RKO (cell line): ENCODE data around the gene KLK4.

Experiments used
- DNase-seq: peaks from one replicate; pipeline ENCODE4 v3.0.0-alpha.2; 2016; ENCODE audit warnings: low spot score

Gene KLK4

DNA sequence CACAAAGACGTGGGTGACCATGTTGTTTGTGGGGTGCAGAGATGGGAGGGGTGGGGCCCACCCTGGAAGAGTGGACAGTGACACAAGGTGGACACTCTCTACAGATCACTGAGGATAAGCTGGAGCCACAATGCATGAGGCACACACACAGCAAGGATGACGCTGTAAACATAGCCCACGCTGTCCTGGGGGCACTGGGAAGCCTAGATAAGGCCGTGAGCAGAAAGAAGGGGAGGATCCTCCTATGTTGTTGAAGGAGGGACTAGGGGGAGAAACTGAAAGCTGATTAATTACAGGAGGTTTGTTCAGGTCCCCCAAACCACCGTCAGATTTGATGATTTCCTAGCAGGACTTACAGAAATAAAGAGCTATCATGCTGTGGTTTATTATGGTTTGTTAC, 32.3 kb downstream of the KLK4 start:
- DNase-seq, result no peak

DNA sequence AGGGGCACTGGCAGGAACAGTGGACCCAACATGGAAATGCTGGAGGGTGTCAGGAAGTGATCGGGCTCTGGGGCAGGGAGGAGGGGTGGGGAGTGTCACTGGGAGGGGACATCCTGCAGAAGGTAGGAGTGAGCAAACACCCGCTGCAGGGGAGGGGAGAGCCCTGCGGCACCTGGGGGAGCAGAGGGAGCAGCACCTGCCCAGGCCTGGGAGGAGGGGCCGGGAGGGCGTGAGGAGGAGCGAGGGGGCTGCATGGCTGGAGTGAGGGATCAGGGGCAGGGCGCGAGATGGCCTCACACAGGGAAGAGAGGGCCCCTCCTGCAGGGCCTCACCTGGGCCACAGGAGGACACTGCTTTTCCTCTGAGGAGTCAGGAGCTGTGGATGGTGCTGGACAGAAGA, 33.9 kb downstream of the KLK4 start:
- DNase-seq, result no peak

DNA sequence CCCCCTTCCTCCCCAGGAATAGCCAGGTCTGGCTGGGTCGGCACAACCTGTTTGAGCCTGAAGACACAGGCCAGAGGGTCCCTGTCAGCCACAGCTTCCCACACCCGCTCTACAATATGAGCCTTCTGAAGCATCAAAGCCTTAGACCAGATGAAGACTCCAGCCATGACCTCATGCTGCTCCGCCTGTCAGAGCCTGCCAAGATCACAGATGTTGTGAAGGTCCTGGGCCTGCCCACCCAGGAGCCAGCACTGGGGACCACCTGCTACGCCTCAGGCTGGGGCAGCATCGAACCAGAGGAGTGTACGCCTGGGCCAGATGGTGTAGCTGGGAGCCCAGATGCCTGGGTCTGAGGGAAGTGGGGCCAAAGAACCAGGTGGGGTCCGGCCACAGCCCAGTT, 34.7 kb downstream of the KLK4 start:
- no peak for DNase-seq

DNA sequence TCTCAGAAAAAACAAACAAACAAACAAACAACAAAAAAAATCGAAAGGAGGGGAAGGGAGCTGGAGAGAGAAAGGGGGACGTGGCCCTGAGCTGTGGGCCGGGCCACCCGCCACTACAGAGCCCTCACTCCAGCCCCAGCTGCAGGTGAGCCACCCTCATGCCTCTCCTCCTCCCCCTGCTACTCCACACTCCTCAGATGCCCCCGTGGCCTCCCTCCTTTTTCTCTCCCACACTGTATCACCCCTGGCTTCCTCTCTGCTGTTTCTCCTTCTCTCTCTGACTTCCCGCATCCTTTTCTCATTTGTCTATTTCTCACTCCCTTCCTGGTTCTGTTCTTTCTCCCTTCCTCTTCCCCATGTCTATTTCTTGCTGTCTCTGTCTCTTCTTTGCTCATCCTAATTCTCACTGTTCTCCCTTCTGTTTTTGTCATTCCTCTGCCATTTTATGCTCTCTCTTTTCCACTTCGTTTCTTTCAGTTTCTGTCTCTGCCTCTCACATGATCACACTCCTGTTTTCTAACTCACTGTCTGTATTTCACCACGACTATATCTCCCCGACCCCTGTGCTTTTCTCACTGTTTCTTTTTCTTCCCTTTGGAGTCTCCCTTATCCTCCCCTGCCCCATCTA, 35.3 kb downstream of the KLK4 start:
- no peak for DNase-seq

DNA sequence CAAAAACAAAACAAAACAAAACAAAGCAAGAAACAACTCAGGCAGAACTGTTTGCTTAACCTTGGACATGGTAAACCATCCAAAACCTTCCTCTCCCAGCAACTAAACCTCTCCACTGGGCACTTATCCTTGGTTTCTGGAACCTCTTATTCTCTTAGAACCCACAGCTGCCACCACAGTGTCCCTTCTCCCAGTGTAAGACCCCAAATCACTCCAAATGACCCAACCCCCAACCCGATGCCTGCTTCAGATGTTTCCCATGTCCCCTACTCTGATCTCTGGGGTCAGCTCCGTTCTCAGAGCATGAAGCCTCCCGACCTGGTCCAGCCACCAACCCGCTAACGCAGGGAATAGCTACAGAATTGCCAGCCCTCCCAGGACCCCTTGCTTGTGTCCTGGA, 37.0 kb downstream of the KLK4 start:
- no peak for DNase-seq

DNA sequence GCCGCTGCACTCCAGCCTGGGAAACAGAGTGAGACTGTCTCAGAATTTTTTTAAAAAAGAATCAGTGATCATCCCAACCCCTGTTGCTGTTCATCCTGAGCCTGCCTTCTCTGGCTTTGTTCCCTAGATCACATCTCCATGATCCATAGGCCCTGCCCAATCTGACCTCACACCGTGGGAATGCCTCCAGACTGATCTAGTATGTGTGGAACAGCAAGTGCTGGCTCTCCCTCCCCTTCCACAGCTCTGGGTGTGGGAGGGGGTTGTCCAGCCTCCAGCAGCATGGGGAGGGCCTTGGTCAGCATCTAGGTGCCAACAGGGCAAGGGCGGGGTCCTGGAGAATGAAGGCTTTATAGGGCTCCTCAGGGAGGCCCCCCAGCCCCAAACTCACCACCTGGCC, 38.1 kb downstream of the KLK4 start, which contains the start of gene KLK2:
Gene KLK2, plus strand, starts transcription at position 384 of the 400 bp plus-strand sequence. CDS start 35 bp downstream, outside the sequence.
- no peak for DNase-seq

DNA sequence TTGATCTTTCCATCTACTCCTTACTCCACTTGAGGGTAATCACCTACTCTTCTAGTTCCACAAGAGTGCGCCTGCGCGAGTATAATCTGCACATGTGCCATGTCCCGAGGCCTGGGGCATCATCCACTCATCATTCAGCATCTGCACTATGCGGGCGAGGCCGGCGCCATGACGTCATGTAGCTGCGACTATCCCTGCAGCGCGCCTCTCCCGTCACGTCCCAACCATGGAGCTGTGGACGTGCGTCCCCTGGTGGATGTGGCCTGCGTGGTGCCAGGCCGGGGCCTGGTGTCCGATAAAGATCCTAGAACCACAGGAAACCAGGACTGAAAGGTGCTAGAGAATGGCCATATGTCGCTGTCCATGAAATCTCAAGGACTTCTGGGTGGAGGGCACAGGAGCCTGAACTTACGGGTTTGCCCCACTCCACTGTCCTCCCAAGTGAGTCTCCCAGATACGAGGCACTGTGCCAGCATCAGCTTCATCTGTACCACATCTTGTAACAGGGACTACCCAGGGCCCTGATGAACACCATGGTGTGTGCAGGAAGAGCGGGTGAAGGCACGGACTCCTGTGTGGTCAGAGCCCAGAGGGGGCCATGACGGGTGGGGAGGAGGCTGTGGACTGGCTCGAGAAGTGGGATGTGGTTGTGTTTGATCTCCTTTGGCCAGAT, 40.6 kb downstream of the KLK4 start:
- DNase-seq, result no peak

DNA sequence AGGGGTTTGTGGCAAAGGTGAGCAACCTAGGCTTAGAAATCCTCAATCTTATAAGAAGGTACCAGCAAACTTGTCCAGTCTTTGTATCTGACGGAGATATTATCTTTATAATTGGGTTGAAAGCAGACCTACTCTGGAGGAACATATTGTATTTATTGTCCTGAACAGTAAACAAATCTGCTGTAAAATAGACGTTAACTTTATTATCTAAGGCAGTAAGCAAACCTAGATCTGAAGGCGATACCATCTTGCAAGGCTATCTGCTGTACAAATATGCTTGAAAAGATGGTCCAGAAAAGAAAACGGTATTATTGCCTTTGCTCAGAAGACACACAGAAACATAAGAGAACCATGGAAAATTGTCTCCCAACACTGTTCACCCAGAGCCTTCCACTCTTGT, 41.7 kb downstream of the KLK4 start:
- DNase-seq, result no peak

DNA sequence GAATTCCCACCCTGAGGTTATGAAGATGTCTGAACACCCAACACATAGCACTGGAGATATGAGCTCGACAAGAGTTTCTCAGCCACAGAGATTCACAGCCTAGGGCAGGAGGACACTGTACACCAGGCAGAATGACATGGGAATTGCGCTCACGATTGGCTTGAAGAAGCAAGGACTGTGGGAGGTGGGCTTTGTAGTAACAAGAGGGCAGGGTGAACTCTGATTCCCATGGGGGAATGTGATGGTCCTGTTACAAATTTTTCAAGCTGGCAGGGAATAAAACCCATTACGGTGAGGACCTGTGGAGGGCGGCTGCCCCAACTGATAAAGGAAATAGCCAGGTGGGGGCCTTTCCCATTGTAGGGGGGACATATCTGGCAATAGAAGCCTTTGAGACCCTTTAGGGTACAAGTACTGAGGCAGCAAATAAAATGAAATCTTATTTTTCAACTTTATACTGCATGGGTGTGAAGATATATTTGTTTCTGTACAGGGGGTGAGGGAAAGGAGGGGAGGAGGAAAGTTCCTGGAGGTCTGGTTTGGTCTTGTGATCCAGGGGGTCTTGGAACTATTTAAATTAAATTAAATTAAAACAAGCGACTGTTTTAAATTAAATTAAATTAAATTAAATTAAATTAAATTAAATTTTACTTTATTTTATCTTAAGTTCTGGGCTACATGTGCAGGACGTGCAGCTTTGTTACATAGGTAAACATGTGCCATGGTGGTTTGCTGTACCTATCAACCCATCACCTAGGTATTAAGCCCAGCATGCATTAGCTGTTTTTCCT, 49.5 kb downstream of the KLK4 start:
- no peak for DNase-seq

DNA sequence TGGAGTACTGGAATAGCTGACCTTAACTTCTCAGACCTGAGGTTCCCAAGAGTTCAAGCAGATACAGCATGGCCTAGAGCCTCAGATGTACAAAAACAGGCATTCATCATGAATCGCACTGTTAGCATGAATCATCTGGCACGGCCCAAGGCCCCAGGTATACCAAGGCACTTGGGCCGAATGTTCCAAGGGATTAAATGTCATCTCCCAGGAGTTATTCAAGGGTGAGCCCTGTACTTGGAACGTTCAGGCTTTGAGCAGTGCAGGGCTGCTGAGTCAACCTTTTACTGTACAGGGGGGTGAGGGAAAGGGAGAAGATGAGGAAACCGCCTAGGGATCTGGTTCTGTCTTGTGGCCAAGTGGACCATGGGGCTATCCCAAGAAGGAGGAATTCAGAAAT, 50.2 kb downstream of the KLK4 start:
- DNase-seq, result no peak

DNA sequence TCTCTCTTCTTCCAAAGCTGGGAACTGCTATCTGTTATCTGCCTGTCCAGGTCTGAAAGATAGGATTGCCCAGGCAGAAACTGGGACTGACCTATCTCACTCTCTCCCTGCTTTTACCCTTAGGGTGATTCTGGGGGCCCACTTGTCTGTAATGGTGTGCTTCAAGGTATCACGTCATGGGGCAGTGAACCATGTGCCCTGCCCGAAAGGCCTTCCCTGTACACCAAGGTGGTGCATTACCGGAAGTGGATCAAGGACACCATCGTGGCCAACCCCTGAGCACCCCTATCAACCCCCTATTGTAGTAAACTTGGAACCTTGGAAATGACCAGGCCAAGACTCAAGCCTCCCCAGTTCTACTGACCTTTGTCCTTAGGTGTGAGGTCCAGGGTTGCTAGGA, 51.3 kb downstream of the KLK4 start:
- no peak for DNase-seq

DNA sequence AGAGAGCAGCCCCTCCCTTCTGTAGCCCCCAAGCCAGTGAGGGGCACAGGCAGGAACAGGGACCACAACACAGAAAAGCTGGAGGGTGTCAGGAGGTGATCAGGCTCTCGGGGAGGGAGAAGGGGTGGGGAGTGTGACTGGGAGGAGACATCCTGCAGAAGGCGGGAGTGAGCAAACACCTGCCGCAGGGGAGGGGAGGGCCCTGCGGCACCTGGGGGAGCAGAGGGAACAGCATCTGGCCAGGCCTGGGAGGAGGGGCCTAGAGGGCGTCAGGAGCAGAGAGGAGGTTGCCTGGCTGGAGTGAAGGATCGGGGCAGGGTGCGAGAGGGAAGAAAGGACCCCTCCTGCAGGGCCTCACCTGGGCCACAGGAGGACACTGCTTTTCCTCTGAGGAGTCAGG, 52.3 kb downstream of the KLK4 start:
- no peak for DNase-seq

DNA sequence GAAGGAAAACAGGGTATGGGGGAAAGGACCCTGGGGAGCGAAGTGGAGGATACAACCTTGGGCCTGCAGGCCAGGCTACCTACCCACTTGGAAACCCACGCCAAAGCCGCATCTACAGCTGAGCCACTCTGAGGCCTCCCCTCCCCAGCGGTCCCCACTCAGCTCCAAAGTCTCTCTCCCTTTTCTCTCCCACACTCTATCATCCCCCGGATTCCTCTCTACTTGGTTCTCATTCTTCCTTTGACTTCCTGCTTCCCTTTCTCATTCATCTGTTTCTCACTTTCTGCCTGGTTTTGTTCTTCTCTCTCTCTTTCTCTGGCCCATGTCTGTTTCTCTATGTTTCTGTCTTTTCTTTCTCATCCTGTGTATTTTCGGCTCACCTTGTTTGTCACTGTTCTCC, 53.8 kb downstream of the KLK4 start:
- DNase-seq, result no peak
